Naive thymus-derived CD8-positive, alpha-beta T cell (primary cell): Measurements from ENCODE around the gene NEURL1. TPM values are rescaled to one million over a fixed set of nuclear protein-coding genes. Genes with fewer than 3 reads are reported as not detected.
"Not testable (repeated sequence)": the region's sequence is repeated elsewhere in the genome, so short reads cannot be mapped to it uniquely, and the experiment has no call there.

Source experiments
- ATAC-seq, 2 donors: fragments of 150-1000 bp; cut with Tn5 transposase in 1 of 2; sonication (Bioruptor Pico), chemical (Tn5 transposase) in 1 of 2; 1 replicate in 1 of 2; 2 replicates in 1 of 2; pipeline ENCODE4 v1.10.0; 2021; ENCODE audit warnings: mild to moderate bottlenecking in 2 of 2, moderate library complexity in 2 of 2
- POLR2A ChIA-PET: fragments of 350-600 bp; sonication (Branson Sonifier 250); formaldehyde crosslinking; loops from one replicate; lab custom pipeline; 2021; ENCODE audit warnings: antibody characterized with exemption; lab: Charles Lee
- DNase-seq, 10 donors: peaks; one replicate each; pipeline versions ENCODE4 v3.0.0 to v3.0.0-alpha.2; 2020 to 2022
- H3K27ac Mint-ChIP-seq, 10 donors: one replicate each; pipeline ENCODE4 v1.8.0; 2020 to 2022; ENCODE audit warnings: mild to moderate bottlenecking in 10 of 10, mixed read lengths in 10 of 10, moderate library complexity in 4 of 10, inconsistent platforms in 1 of 10
- H3K27me3 Mint-ChIP-seq, 5 donors: one replicate each; pipeline ENCODE4 v1.8.0; 2021 to 2022; ENCODE audit warnings: mixed read lengths in 5 of 5
- H3K36me3 Mint-ChIP-seq, 3 donors: one replicate each; pipeline ENCODE4 v1.8.0; 2020 to 2022; ENCODE audit warnings: mixed read lengths in 3 of 3, mild to moderate bottlenecking in 2 of 3, inconsistent platforms in 1 of 3
- H3K4me1 Mint-ChIP-seq, 4 donors: one replicate each; pipeline ENCODE4 v1.8.0; 2021 to 2022; ENCODE audit warnings: mixed read lengths in 4 of 4
- H3K4me3 Mint-ChIP-seq, 10 donors: one replicate each; pipeline ENCODE4 v1.8.0; 2020 to 2022; ENCODE audit warnings: mild to moderate bottlenecking in 10 of 10, mixed read lengths in 10 of 10, moderate library complexity in 6 of 10, inconsistent platforms in 1 of 10
- H3K9me3 Mint-ChIP-seq, 9 donors: one replicate each; pipeline ENCODE4 v1.8.0; 2020 to 2022; ENCODE audit warnings: mixed read lengths in 9 of 9, mild to moderate bottlenecking in 3 of 9, inconsistent platforms in 1 of 9, moderate library complexity in 1 of 9
- polyA plus RNA-seq, 3 donors: library from polyadenylated mRNA; unstranded; fragments of 300-500 nt; fragmentation: Illumina TruSeq; gene quantifications; one replicate each; pipeline ENCODE4 v1.2.3, GENCODE V29; 2021
- total RNA-seq, 8 experiments: library from RNA in 2 of 8; stranded (reverse) in 2 of 8; gene quantifications; one replicate each; pipeline ENCODE4 v1.2.3 and lab custom pipeline; 2021 to 2026

NEURL1 gene
- total and polyA plus RNA-seq, 5 experiments from 2014 or later: 0.17 to 1.3 (median 0.73) TPM

DNA sequence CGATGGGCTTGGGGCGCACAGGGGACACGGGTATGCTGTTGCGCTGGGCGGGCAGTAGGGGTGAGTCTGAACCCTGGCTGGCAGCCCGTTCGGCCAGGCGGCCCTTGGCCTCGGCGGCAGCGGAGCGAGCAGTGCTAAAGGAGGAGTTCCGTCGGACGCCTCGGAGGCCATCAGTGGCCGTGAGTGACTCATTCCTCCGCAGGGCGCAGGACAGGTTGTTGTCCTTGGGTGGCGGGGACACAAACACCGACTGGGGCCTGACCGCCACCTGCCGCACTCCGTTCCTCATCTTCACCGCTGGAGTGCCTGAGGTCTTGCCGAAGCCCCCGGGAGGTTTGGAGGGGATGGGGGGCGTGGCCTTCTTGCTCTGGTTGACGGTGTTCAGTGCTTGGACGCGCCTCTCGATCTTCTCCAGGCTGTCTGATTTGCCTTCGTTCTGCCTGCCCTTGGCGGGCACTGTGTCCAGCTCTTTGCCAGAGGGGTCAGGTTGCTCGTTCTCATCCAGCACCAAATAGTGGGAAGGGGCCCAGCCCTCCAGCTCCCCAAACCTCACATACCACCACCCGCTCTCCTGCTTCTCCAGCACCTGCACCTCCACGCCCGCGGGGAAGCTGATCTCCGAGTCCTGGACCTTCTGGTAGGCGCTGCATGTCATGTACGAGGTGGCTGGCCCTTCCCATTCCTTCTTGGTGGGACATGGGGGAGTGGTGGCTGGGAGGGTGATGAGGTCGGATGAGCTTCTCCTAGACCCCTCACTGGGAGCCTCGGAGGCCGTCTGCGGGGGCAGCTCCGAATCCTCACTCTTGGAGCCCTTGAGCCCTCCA lies 108.7 kb downstream of the NEURL1 start:
- Mint-ChIP-seq H3K4me1 (peaks cover 0 to 2% (median under 1%) of the 10 kb centered on the region in 4 donors), H3K9me3 (no peaks in the 10 kb centered on the region), H3K27ac (peak overlapping the region in 1 of 10 donors; percentile 1), H3K27me3 (no peaks in the 10 kb centered on the region), H3K36me3 (peaks cover 0 to 9% (median 0%) of the 10 kb centered on the region in 3 donors), H3K4me3 (no peak overlapping the region)
- POLR2A ChIA-PET: interaction anchor here (0.6 kb wide), 1 partner anchor 515 kb away, joined by 5 read pairs; no protein-coding TSS in a partner anchor
- DNase-seq: no peak
- ATAC-seq: no peak

- Mint-ChIP-seq H3K4me1 (peaks cover 0 to 2% (median under 1%) of the 10 kb centered on the region in 4 donors), H3K4me3 (peak overlapping the region in 1 of 10 donors; percentile 38), H3K27me3 (no peaks in the 10 kb centered on the region), H3K9me3 (no peaks in the 10 kb centered on the region), H3K27ac (no peak overlapping the region), H3K36me3 (peaks cover 0 to 9% (median 0%) of the 10 kb centered on the region in 3 donors)
- ATAC-seq (no peak), DNase-seq (no peak)
- POLR2A ChIA-PET: no interaction called here
Observed at GRCh38 chr10:103602852-103603155, 109.3 kb downstream of the NEURL1 start.

DNA sequence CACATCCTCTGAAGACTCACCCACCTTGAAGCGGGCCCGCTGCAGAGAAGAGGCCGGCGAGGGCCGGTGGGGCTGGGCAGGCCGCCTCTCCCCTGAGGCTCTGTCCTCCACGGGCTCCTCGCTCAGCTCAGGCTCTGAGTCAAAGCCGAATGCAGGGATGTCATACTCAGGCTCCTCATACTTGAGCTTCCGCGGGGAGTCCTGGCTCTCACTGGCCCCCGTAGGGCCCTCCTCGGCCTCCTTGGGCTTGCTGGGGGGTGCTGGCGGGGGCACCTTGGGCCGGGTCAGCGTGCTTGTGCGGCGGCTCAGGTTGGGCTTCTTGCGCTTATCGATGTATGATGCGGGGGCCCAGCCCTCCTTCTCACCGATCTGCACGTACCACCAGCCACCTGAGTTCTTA lies 109.9 kb downstream of the NEURL1 start:
- ATAC-seq: no peak
- DNase-seq: no peak
- Mint-ChIP-seq H3K4me1 (peaks cover 0 to 2% (median under 1%) of the 10 kb centered on the region in 4 donors), H3K4me3 (no peak overlapping the region), H3K27ac (peak overlapping the region in 1 of 10 donors; percentile 33), H3K27me3 (no peaks in the 10 kb centered on the region), H3K36me3 (peaks cover 0 to 9% (median 0%) of the 10 kb centered on the region in 3 donors), H3K9me3 (no peaks in the 10 kb centered on the region)
- POLR2A ChIA-PET: no interaction called here

DNA sequence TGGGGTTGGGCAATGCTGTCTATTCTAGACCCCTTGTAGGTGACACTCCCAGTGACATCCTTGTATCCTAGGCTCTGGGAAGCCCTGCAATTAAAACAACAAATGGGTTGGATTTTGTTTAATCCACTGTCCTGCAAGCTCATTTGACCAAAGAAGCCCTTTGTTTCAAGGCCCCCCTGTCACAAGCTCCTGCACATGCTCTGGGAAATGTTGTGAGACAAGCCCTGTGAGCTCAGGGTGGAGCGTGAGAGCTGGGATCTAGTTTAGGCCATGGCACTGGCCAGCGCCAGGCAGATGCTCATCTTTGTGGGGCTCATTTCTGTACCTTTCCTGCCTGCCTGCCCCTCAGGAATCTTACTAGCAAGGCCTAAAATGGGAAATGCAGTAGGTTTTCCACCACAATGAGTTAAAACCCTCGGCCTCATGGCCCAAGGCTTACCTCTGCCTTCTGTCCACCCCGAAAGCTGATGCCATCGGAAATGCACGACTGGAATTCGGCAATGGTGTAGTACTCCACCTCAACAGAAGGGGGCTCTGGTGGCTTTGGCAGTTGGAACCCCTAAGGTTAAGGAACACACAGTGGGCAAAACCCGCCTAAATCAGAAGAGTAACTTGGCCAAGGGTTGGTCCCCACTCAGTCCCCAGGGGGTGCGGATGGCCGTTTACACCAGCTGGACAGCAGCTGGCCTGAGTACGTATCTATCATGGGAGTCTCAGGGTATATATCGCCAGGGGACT lies 112.0 kb downstream of the NEURL1 start:
- POLR2A ChIA-PET: interaction anchor here (0.6 to 0.7 kb wide), 3 partner anchors 15 to 82 kb away, joined by 3 to 4 read pairs (median 3); no protein-coding TSS in a partner anchor

DNA sequence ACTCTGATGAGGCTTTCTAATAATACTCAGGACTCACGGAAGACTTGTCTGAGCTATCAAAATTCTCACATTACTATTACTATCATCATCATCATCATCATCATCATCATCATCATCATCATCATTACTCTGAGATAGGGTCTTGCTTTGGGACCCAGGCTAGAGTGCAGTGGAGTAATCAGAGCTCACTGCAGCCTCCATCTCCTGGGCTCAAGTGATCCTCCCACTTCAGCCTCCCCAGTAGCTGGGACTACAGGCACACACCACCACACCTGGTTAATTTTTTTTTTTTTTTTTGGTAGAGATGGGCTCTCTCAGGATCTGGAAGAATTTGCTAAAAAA lies 112.6 kb downstream of the NEURL1 start:
- POLR2A ChIA-PET: interaction anchor here (0.6 to 0.7 kb wide), 5 partner anchors 16 to 155 kb away, joined by 3 to 4 read pairs (median 3); no protein-coding TSS in a partner anchor

More for the DNA sequence above, 112.0 kb downstream of the NEURL1 start:
- H3K27ac Mint-ChIP-seq: peak overlapping the region in 1 of 10 donors; percentile 43
- DNase-seq (peak in 6 of 10 donors; percentile 9 to 50 (median 35)), ATAC-seq (peak in 1 of 2 donors; percentile 41)
- H3K4me3 Mint-ChIP-seq: no peak overlapping the region
- no peaks in the 10 kb centered on the region for H3K27me3 Mint-ChIP-seq
- H3K4me1 Mint-ChIP-seq: peaks cover 0 to 2% (median under 1%) of the 10 kb centered on the region in 4 donors
- no peaks in the 10 kb centered on the region for H3K9me3 Mint-ChIP-seq
- H3K36me3 Mint-ChIP-seq: peaks cover 0 to 11% (median 0%) of the 10 kb centered on the region in 3 donors

DNA sequence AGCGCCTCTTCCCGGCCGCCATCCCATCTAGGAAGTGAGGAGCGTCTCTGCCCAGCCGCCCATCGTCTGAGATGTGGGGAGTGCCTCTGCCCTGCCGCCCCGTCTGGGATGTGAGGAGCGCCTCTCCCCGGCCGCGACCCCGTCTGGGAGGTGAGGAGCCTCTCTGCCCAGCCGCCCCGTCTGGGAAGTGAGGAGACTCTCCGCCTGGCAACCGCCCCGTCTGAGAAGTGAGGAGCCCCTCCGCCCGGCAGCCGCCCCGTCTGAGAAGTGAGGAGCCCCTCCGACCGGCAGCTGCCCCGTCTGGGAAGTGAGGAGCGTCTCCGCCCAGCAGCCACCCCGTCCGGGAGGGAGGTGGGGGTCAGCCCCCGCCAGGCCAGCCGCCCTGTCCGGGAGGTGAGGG lies 113.5 kb downstream of the NEURL1 start:
- H3K27me3 Mint-ChIP-seq, H3K27ac Mint-ChIP-seq, H3K4me1 Mint-ChIP-seq, H3K4me3 Mint-ChIP-seq, H3K9me3 Mint-ChIP-seq, POLR2A ChIA-PET, DNase-seq, ATAC-seq: not testable (repeated sequence)
- H3K36me3 Mint-ChIP-seq: peaks cover 0 to 11% (median 0%) of the 10 kb centered on the region in 3 donors

More for the DNA sequence above, 112.6 kb downstream of the NEURL1 start:
- not testable (repeated sequence) for DNase-seq, H3K4me3 Mint-ChIP-seq, ATAC-seq, H3K9me3 Mint-ChIP-seq, H3K4me1 Mint-ChIP-seq, H3K27me3 Mint-ChIP-seq
- Mint-ChIP-seq H3K27ac (peak overlapping the region in 1 of 10 donors; percentile 43), H3K36me3 (peaks cover 0 to 11% (median 0%) of the 10 kb centered on the region in 3 donors)

- DNase-seq, H3K4me1 Mint-ChIP-seq, H3K9me3 Mint-ChIP-seq, ATAC-seq, POLR2A ChIA-PET, H3K27ac Mint-ChIP-seq, H3K27me3 Mint-ChIP-seq, H3K4me3 Mint-ChIP-seq, H3K36me3 Mint-ChIP-seq: not testable (repeated sequence)
Observed at GRCh38 chr10:103608056-103608455, 114.6 kb downstream of the NEURL1 start.

- Mint-ChIP-seq H3K27ac (peak overlapping the region in 1 of 10 donors; percentile 43), H3K4me1 (no peaks in the 10 kb centered on the region), H3K4me3 (no peak overlapping the region), H3K9me3 (no peaks in the 10 kb centered on the region), H3K27me3 (no peaks in the 10 kb centered on the region), H3K36me3 (peaks cover 0 to 10% (median 0%) of the 10 kb centered on the region in 3 donors)
- ATAC-seq: no peak
- no peak for DNase-seq
- POLR2A ChIA-PET: interaction anchor here (0.7 kb wide), 1 partner anchor 27 kb away, joined by 5 read pairs; no protein-coding TSS in a partner anchor
Observed at GRCh38 chr10:103609231-103610082, 116.0 kb downstream of the NEURL1 start.

GRCh38 chr10:103610083-103610472 lies 116.6 kb downstream of the NEURL1 start:
- no peak overlapping the region for H3K27ac Mint-ChIP-seq
- ATAC-seq (no peak), DNase-seq (no peak)
- peaks cover 0 to 14% (median 0%) of the 10 kb centered on the region in 3 donors for H3K36me3 Mint-ChIP-seq
- no peak overlapping the region for H3K4me3 Mint-ChIP-seq
- no peaks in the 10 kb centered on the region for H3K27me3 Mint-ChIP-seq
- POLR2A ChIA-PET: no interaction called here
- no peaks in the 10 kb centered on the region for H3K4me1 Mint-ChIP-seq
- H3K9me3 Mint-ChIP-seq: no peaks in the 10 kb centered on the region

DNA sequence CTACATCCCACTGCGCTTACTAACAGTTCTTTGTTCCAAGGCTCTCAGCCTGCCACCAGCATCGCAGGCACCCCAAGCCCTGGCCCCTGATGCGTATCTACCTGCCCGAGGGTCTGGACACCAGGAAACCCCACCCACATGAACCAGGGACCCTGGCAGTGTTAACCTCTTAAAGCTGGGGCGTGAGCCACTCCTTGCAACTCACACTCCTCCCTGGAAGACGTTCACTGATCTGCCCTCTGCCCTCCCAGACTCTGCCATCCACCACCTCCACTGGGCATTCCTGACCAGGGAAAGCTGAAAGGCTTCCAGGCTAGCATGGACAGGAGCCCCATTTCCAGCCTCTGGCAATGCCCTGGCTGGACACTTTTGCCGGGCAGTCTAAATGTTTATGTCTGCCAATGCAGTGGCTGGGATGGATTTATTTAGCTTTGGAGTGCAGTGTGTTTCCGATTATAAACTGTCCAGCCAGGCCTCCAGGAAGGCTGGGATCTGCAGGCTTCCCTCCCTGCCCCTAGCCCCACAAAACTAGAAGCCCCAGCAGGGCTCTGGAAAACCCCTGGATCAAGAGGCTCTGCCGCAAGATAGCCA lies 117.5 kb downstream of the NEURL1 start:
- ATAC-seq (no peak), DNase-seq (no peak)
- Mint-ChIP-seq H3K36me3 (peaks cover 0 to 16% (median 0%) of the 10 kb centered on the region in 3 donors), H3K9me3 (no peaks in the 10 kb centered on the region), H3K4me1 (no peaks in the 10 kb centered on the region), H3K4me3 (no peak overlapping the region), H3K27me3 (no peaks in the 10 kb centered on the region), H3K27ac (no peak overlapping the region)
- POLR2A ChIA-PET: interaction anchor here (0.7 kb wide), 1 partner anchor 20 kb away, joined by 3 read pairs; no protein-coding TSS in a partner anchor

DNA sequence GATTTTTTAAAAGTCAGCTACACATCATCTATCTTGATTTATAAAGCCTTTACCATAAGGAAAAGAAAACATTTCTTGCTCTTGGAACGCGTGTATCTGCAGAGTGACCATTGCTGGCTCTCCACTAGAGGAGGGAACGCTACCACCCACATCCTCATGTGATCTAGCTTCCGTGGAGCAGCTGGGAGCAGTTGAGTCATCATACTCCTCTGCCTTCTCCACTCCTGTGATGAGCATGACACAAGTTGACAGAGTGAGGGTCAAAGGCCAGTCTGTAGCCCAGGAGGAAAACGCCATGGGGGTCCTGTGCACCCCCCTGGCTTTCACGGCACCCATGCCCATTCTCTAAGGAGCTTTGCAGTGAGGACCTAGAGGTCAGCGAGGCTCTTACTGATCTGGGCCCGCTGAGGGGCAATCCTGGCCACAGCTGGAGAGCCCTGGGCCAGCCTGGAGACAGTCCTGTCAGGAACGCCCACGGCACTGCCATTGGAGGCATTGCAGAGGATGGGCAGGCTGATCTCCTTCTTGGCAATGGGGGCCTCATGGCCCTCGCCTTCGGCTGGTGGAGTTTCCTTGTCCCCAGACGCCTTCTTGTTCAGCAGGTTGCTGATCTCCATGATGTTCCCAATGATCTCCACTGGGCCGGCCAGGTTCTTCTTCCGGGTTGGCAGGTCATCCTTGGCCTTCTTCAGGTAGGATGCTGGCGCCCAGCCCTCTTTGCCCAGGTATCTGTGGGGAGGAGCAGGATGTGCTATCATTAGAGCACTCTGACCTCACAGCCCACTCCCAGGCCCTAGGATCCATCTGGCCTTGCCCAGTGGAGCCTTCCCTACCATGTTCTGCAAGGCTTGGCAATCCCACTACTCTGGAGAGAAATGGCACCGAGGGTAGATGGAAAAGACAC lies 119.2 kb downstream of the NEURL1 start:
- POLR2A ChIA-PET: no interaction called here
- DNase-seq: no peak
- Mint-ChIP-seq H3K27me3 (no peaks in the 10 kb centered on the region), H3K4me3 (no peak overlapping the region), H3K4me1 (no peaks in the 10 kb centered on the region), H3K9me3 (no peaks in the 10 kb centered on the region), H3K27ac (no peak overlapping the region), H3K36me3 (peaks cover 0 to 18% (median 0%) of the 10 kb centered on the region in 3 donors)
- no peak for ATAC-seq
